SK-N-MC (cell line): ENCODE results near the gene SPTBN4.

ENCODE experiments used
- EZH2 ChIP-seq: fragments of 200-600 bp; sonication (generic); IDR thresholded peaks from one replicate; pipeline ENCODE4 v1.6.1; 2017; ENCODE audit warnings: antibody characterized with exemption
- FOXP2 ChIP-seq: optimal IDR thresholded peaks from 2 replicates; pipeline ENCODE3; 2011; ENCODE audit warnings: mild to moderate bottlenecking, moderate library complexity; ENCODE audit not compliant: insufficient read depth; ENCODE audit errors: extremely low read length, control extremely low read depth
- POLR2AphosphoS5 ChIP-seq: IDR thresholded peaks from 2 replicates; pipeline ENCODE4 v1.6.1; 2012; ENCODE audit warnings: mild to moderate bottlenecking, low read depth, low read length, borderline replicate concordance

DNA sequence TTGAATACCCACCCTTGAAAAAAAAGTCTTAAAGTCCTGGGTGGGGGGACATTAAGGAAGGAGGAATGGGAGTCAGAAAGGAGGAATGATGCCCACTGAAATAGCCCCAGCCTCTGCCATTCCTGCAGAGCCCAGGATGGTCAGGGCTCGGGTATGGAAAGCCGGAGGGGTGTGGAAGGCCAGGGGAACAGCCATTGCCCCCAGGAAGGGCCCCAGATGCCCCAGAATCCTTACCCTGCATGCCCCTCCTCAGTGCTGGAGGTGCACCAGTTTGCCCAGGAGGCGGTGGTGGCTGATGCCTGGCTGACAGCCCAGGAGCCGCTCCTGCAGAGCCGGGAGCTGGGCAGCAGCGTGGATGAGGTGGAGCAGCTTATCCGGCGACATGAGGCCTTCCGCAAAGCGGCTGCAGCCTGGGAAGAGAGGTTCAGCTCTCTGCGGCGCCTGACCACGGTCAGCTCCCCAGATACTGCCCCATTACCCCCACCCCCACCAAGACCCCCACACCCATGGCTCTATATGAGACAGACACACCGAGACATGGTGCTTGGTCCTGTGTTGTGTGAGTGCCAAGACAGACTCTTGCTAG, 99.2 kb downstream of the SPTBN4 start:
- TF ChIP-seq POLR2AphosphoS5 (no peak), FOXP2 (no peak), EZH2 (no peak)
